HG02870 (cell line): ENCODE measurements around the gene CAMK1.

Experiments used
- ATAC-seq: cut with Tn5 transposase; IDR thresholded peaks from one replicate; pipeline ENCODE4 v1.9.1; 2021; ENCODE audit warnings: mild to moderate bottlenecking, moderate library complexity; ENCODE audit not compliant: unreplicated experiment

Gene CAMK1

DNA sequence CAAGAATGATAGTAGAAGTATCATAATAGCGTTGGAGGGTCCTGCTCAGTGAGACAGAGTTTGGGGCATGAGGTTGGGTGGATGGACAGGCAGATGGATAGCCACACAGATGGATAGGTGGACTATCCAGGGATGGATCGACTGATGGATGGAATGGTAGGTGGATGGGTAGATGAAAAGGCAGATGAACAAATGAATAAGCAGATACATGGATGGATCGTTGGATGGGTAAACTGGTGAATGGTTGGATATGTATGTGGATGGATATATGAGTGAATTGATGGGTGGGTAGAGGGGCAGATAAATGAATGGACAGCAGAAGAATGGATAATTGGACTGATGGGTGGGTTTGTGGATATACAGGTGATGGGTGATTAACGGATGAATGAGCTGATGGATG, 56.6 kb downstream of the CAMK1 start:
- no peak for ATAC-seq

DNA sequence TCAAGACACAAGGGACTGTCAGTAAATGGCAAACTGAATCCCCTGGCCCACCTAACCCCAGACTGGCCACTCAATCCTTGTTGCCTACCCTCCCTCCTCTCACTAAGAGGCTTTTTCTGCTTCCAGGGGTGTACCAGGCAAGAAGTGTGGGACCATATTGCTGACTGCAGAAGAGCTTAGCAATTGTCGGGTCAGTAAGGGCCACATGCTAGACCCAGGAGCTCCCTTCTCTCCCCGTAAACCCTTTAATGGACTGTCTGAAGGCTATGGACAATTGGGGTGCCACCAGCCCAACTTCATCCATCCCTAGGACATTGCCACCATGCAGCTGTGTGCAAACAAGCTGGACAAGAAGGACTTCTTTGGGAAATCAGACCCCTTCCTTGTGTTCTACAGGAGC, 57.3 kb downstream of the CAMK1 start:
- ATAC-seq = no peak

DNA sequence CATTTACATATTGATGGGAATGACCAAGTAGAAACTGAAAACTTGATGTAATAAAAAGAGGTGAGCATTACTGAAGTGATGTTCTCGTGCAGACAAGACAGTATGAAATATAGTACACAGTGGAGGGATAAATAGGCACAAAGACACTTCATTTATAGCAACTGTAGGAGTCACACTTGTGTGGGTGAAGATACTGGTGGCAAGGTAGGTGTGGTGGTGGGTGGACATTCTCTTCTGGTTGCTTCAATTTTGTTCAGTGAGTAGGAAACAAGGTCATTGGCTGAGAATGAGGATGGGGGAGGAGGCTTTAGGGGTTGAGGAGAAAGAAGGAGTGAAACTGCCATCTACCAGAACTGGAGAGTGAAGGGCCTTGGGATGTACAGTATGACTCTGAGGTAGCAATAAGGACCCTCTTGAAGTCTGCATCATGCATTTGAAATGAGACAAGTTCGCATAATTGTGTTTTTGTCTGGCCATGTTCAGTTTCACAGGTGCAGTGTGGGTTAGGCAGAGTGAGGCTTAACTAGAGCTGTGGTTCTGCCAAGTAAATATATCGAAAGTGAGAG, 59.5 kb downstream of the CAMK1 start:
- no peak for ATAC-seq
